ENCODE data around the gene CPTP.

DNA sequence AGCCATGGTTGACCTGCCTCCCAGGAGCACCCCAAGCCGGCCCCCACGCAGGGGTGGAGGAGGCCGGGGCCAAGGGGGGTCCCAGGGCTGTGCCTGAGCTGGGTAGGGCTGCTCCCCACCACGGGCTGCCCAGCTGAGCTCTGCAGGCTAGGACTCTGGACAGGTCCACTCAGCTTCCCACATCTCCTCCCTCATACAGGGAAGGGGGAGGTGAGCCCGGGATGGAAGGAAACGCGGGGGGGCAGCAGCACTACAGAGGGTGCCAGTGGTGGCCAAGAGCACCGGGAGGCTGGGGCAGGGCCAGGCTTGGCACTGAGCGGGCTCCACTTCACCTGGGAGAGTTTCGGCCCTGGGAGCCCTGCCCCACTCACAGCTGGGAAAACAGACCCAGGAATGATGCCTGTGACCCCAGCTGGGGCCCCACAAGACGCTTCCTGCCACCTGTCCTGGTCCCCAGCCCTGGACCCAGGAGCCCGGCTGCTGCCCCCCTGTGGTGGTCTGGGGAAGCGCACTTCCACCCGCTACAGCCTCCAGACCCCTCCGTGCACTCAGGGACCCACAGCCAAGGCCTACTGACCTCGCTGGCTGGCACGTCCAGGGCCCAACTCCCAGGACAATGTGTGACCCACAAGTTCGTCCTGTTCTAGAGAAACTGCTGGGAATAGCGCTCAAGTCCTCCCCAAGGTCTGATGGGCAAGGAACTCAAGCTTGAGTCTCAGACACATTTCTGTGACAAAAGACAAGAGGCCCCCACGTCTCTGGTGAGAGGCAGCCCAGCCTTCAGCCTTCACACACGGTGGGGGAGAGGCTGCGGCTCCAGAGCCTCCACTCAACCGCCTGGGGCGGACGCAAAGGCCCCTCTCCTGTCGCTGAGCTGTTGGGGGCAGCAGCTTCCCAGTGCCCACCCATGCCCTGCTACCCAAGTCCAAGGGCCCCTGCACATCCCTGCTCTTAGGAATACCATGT lies 47.4 kb downstream of the CPTP start:
- TF ChIP-seq, protein P1, sequence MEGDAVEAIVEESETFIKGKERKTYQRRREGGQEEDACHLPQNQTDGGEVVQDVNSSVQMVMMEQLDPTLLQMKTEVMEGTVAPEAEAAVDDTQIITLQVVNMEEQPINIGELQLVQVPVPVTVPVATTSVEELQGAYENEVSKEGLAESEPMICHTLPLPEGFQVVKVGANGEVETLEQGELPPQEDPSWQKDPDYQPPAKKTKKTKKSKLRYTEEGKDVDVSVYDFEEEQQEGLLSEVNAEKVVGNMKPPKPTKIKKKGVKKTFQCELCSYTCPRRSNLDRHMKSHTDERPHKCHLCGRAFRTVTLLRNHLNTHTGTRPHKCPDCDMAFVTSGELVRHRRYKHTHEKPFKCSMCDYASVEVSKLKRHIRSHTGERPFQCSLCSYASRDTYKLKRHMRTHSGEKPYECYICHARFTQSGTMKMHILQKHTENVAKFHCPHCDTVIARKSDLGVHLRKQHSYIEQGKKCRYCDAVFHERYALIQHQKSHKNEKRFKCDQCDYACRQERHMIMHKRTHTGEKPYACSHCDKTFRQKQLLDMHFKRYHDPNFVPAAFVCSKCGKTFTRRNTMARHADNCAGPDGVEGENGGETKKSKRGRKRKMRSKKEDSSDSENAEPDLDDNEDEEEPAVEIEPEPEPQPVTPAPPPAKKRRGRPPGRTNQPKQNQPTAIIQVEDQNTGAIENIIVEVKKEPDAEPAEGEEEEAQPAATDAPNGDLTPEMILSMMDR (conservative IDR thresholded peaks at IDR 0.05 in 1 of 2, IDR thresholded peaks at IDR 0.05 in 1 of 2; ENCODE audit: extremely low read depth in 1 of 2, insufficient read depth in 1 of 2, low read depth in 1 of 2, low read length in 2 of 2): peak; percentile 75 to 92
- no peak for TF ChIP-seq EZH2 (IDR thresholded peaks at IDR 0.05; ENCODE audit: borderline replicate concordance, low read length)

All from mammary epithelial cell (primary cell).